Activated naive CD8-positive, alpha-beta T cell treated with anti-CD3 and anti-CD28 coated beads, Interleukin-2, amount 10 ng/mL, durations not matched to agents 7 days and 5 days (primary cell): ENCODE data around the gene GDAP1L1. TPM values are rescaled to one million over a fixed set of nuclear protein-coding genes. Genes with fewer than 3 reads are reported as not detected.
A peak's percentile ranks its signal among the peaks of the same experiment; 100 is the strongest.
"Not testable (repeated sequence)": the region's sequence is repeated elsewhere in the genome, so short reads cannot be mapped to it uniquely, and the experiment has no call there.

ENCODE experiments used
- ATAC-seq: fragments of 150-1000 bp; cut with Tn5 transposase; one replicate; pipeline ENCODE4 v1.10.0; 2021; ENCODE audit warnings: low read depth, moderate library complexity
- POLR2A ChIA-PET: fragments of 350-600 bp; sonication (Branson Sonifier 250); formaldehyde crosslinking; loops from one replicate; lab custom pipeline; 2021; ENCODE audit warnings: antibody characterized with exemption; lab: Charles Lee
- DNase-seq: peaks from one replicate; pipeline ENCODE4 v3.0.0; 2021
- H3K27ac Mint-ChIP-seq: one replicate; pipeline ENCODE4 v1.8.0; 2022; ENCODE audit warnings: mild to moderate bottlenecking, mixed read lengths
- H3K27me3 Mint-ChIP-seq: one replicate; pipeline ENCODE4 v1.8.0; 2022; ENCODE audit warnings: mild to moderate bottlenecking, moderate library complexity, mixed read lengths
- H3K36me3 Mint-ChIP-seq: one replicate; pipeline ENCODE4 v1.8.0; 2021; ENCODE audit warnings: mild to moderate bottlenecking, mixed read lengths
- H3K4me1 Mint-ChIP-seq: one replicate; pipeline ENCODE4 v1.8.0; 2021; ENCODE audit warnings: mixed read lengths
- H3K4me3 Mint-ChIP-seq: one replicate; pipeline ENCODE4 v1.8.0; 2022; ENCODE audit warnings: mild to moderate bottlenecking, moderate library complexity, mixed read lengths
- H3K9me3 Mint-ChIP-seq: one replicate; pipeline ENCODE4 v1.8.0; 2021; ENCODE audit warnings: mixed read lengths
- total RNA-seq, 2 experiments: library from RNA; stranded (reverse); gene quantifications; one replicate each; pipeline ENCODE4 v1.2.3, GENCODE V29; 2021

The GDAP1L1 gene
- total RNA-seq, 2 experiments from 2014 or later = not detected

DNA sequence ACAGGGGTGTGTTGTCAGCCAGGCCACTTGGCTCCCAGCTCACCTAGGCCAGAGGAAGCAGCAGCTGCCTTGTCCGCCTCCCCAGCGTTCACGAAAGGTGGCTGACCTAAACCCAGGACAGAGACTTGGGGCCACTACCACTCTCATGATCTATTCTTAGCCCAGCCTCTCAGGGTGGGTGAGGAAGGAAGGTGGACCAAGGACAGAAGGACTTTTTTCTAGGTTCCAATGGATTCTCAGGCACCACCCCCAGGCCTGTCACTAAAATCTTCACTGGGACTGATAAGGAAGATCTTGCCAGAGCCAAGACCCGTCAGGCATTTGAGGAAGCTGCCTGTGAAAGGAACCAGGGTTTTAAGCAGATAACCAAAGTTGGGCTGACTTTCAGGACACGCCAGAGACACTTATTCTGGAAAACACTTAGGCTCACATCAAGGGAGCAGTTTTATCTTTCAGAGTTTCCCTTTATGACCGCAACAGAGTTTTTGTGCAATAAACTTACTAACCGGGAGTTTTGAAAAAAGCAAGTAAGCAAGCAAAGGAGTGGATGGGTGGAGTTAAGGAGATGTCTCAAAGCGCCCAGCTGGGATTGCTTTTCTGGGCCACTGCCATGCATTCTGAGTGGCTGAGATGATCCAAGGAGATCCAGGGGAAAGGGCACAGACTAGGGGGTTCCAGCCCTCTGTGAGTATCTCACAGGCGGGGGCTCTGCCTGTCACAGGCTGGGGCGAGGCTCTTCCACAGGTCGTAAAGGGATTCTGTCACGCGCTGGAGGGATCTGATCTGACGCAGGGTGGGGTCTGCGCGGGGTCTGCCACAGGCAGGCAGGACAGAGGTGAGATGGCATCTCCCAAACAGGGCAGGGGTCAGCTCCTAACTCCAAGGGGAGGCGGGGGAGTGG is 62.9 kb downstream of the GDAP1L1 start:
- Mint-ChIP-seq H3K27me3 (peaks cover 2% of the 10 kb centered on the region), H3K4me1 (peaks cover 15% of the 10 kb centered on the region), H3K27ac (peak overlapping the region; percentile 92), H3K36me3 (no peaks in the 10 kb centered on the region), H3K9me3 (no peaks in the 10 kb centered on the region), H3K4me3 (peak overlapping the region; percentile 93)
- ATAC-seq (no peak), DNase-seq (no peak)
- POLR2A ChIA-PET = interaction anchor here (0.6 to 2.0 kb wide), 5 partner anchors 92 to 636 kb away, joined by 3 to 34 read pairs (median 3); no protein-coding TSS in a partner anchor

DNA sequence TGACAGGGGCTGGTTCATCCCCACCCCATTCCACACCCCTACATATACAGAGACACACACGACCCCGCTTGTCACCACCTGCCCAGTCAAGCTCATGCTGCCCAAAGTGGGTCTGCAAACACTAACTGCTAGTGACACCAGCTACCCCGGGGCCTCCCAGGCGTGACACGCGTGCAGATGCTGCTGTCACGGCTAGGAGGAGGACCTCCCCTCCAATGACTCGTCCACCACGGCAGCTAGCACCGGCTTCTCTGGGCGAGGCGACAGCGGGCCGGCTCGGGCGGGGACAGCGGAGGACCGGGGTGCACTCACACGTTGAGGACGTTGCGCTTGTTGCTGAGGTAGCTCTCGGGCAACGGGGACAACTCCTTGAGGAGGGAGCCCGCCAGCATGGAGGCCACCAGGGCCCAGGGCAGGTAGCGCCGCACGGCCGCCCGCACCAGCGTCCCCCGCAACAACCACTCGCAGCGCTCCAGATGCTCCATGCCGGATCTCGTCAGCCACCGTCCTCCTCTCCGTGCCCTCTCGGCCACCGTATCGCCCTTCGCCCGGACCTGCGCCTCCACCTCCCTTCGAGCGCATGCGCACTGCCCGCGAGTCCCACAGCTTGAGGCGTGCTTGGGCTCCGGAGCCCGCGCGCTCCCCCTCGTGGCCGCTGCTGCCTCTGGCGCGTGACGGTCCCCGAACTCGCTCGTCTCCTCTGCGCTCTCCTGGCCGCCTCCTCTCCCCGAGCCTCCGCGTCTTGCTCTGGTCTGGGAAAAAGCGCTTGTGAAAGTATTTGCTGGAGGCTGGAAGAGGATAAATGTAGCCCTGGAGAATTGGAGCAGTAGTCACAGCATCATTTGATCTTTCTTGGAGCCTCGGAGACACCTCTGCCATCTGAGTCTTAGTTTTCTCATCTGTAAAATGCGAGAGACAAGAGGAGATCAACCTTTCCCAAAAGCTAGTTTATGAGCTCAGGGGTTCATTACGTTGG is 63.8 kb downstream of the GDAP1L1 start, which contains the start of gene FITM2:
FITM2 (minus strand) TSS at position 539 of the 976 bp plus-strand sequence; CDS start at position 485, 54 bp downstream.
- DNase-seq (peak; percentile 100), ATAC-seq (peak; percentile 94)
- H3K27me3 Mint-ChIP-seq = peaks cover 2% of the 10 kb centered on the region
- H3K9me3 Mint-ChIP-seq = no peaks in the 10 kb centered on the region
- peak within 1 kb of the TSS; percentile 93 for H3K4me3 Mint-ChIP-seq
- H3K27ac Mint-ChIP-seq = peak within 1 kb of the TSS; percentile 92
- peaks cover 15% of the 10 kb centered on the region for H3K4me1 Mint-ChIP-seq
- H3K36me3 Mint-ChIP-seq = no peaks in the 10 kb centered on the region
- POLR2A ChIA-PET = interaction anchor here (0.6 to 2.0 kb wide), 7 partner anchors 47 to 637 kb away, joined by 3 to 34 read pairs (median 3); partner anchors contain the start of gene TTPAL

DNA sequence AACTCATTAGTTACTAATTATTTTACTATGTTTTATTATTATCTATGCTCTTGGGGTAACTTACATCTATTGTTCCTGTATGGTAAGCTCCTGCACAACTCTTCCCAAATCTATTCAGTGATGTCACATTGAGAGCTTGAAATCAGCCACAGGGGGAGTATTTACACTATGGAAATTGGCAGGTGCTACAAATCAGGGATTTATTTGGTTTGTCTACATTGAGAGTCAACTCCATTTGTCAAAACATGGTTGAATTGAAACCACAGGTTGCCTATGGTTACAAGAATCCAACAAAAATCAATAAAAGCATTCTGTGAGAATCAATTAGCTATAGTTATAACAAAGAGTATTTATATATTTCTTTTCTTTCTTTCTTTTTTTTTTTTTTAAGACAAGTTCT is 67.8 kb downstream of the GDAP1L1 start:
- no peak overlapping the region for H3K27ac Mint-ChIP-seq
- no peaks in the 10 kb centered on the region for H3K9me3 Mint-ChIP-seq
- H3K27me3 Mint-ChIP-seq = peaks cover 6% of the 10 kb centered on the region
- ATAC-seq = no peak
- POLR2A ChIA-PET = no interaction called here
- no peaks in the 10 kb centered on the region for H3K36me3 Mint-ChIP-seq
- DNase-seq = no peak
- peaks cover 9% of the 10 kb centered on the region for H3K4me1 Mint-ChIP-seq
- H3K4me3 Mint-ChIP-seq = no peak overlapping the region

DNA sequence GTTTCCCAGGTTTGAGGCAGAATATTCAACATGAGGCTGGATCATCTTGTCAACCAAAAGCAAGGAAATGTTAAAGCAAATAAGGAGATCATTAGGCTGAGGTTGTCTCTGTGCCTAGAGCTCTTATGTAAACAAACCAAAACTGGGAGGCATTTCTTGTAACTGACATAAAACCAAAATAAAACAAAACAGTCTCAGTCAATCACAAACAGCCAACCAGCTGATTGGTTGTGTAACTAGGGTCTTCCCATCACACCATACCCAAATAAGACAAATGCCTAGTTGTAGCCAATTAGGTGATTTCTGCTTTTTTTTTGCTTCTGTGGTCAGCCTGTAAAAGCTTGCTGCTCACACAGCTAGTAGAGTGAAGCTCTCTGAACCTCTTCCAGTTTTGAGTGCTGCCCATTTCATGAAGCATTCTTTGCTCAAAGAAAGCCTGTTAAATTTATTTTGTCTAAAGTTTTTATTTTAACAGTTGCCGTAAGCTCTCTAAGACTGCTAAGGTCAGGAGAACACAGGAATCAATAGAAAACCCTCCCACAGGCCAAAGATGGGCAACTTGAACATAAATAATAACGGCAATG is 72.8 kb downstream of the GDAP1L1 start:
- H3K36me3 Mint-ChIP-seq = no peaks in the 10 kb centered on the region
- H3K4me1 Mint-ChIP-seq = no peaks in the 10 kb centered on the region
- H3K9me3 Mint-ChIP-seq = no peaks in the 10 kb centered on the region
- POLR2A ChIA-PET = no interaction called here
- H3K27ac Mint-ChIP-seq = no peak overlapping the region
- H3K4me3 Mint-ChIP-seq = no peak overlapping the region
- no peak for ATAC-seq
- DNase-seq = no peak
- H3K27me3 Mint-ChIP-seq = peaks cover 4% of the 10 kb centered on the region

DNA sequence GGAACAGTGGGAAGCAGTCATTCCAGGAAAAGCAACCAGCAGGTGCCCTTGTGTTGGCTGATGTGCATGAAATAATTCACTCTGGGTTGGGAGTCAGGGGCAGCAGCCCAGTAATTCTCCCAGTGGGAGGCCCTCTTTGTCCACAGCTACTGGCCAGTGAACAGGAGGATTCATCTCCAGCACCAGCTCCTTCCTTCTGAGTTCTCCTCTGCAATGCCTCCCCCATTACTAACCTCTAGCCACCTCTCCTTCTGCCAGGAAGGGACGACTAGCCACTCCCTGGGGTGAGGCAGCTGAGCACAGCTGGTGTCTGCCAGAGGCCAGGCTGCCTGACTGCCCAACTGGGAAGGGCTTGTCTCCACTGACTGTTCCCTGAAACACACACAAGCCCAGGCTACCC is 77.2 kb downstream of the GDAP1L1 start:
- Mint-ChIP-seq H3K27me3 (peaks cover 4% of the 10 kb centered on the region), H3K36me3 (no peaks in the 10 kb centered on the region), H3K27ac (no peak overlapping the region), H3K9me3 (no peaks in the 10 kb centered on the region), H3K4me3 (no peak overlapping the region), H3K4me1 (no peaks in the 10 kb centered on the region)
- POLR2A ChIA-PET = no interaction called here
- no peak for ATAC-seq
- DNase-seq = no peak

DNA sequence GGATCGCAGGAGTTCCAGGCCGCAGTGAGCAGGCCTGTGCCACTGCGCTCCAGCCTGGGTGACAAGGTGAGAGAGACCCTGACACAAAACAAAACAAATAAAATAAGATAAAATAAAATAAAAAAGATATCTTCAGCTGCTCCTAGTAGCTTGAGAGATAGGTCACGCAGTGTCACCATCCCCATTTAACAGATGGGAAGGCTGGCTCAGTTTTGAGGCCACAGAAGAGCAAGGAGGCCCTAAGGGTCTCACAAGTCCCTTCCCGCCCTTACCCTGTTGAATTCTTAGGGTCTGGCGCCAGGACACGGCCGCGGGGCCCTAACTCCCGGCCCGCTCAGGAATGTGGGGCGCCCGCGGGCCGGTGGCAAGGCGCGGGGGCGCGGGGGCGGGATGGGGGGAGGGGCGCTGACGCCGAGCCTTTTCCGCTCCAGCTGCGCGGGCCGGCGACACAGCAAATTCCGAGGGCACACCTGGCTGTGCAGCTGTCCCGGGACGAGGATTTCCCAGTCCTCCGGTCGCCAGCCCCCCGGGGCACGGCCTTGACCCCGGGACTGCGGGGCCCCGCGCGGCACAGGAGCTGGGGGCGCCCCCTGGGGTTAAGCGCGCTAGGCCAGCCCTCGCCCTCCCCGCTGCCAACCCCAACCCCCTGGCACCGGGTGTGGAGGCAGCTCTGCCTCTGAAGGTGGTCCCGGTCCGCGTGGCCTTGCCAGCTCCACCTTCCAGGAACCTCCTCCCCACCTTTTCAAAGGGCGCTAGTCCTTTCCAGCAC is 79.5 kb downstream of the GDAP1L1 start:
- POLR2A ChIA-PET = interaction anchor here (0.9 kb wide), 1 partner anchor 109 kb away, joined by 3 read pairs; no protein-coding TSS in a partner anchor
- peak; percentile 41 for DNase-seq
- no peaks in the 10 kb centered on the region for H3K9me3 Mint-ChIP-seq
- ATAC-seq = peak; percentile 45
- H3K36me3 Mint-ChIP-seq = no peaks in the 10 kb centered on the region
- no peaks in the 10 kb centered on the region for H3K4me1 Mint-ChIP-seq
- no peak overlapping the region for H3K27ac Mint-ChIP-seq
- H3K4me3 Mint-ChIP-seq = peak overlapping the region; percentile 47
- H3K27me3 Mint-ChIP-seq = peaks cover 4% of the 10 kb centered on the region

DNA sequence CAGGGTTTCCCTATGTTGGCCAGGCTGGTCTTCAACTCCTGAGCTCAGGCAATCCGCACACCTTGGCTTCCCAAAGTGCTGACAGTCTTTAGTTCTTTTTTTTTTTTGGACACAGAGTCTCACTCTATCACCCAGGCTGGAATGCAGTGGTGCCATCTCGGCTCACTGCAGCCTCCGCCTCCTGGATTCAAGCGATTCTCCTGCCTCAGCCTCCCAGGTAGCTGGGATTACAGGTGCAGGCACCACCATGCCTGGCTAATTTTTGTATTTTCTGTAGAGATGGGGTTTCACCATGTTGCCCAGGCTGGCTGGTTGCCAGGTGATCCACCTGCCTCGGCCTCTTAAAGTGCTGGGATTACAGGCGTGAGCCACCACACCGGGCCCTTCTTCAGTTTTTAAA is 80.6 kb downstream of the GDAP1L1 start:
- DNase-seq, H3K27ac Mint-ChIP-seq, H3K27me3 Mint-ChIP-seq, H3K9me3 Mint-ChIP-seq, ATAC-seq, H3K36me3 Mint-ChIP-seq, POLR2A ChIA-PET, H3K4me1 Mint-ChIP-seq, H3K4me3 Mint-ChIP-seq: not testable (repeated sequence)

DNA sequence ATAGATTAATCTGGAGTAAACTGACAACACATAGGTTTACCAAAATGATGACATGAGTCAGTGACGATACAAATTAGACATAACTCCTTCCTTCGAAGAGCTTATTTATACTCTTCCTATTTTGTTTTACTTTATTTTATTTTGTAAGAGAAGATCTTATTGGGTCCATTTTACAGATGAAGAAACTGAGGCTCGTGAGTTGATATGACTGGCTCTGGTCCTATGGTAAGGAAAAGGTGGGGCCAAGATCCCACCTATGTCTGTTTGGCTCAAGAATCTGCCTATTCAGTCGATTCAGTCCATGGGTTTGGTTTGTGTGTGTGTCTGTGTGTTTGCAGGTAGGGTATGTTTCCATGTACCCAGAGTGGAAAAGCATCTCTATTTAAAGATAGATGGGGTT is 81.3 kb downstream of the GDAP1L1 start:
- no peaks in the 10 kb centered on the region for H3K9me3 Mint-ChIP-seq
- H3K27ac Mint-ChIP-seq = no peak overlapping the region
- no peak for DNase-seq
- H3K4me1 Mint-ChIP-seq = no peaks in the 10 kb centered on the region
- no peak for ATAC-seq
- H3K27me3 Mint-ChIP-seq = peaks cover 4% of the 10 kb centered on the region
- POLR2A ChIA-PET = no interaction called here
- no peaks in the 10 kb centered on the region for H3K36me3 Mint-ChIP-seq
- no peak overlapping the region for H3K4me3 Mint-ChIP-seq

Other genes with a start within 250 kb of the GDAP1L1 start
- gene JPH2, start 60.1 kb upstream of the GDAP1L1 start, total RNA-seq = under 1 TPM; 0.36 to 0.37 TPM
- gene OSER1, start 36.5 kb upstream of the GDAP1L1 start, total RNA-seq = 10 to 100 TPM; 29.8 to 30.5 TPM
- 1 to 10 TPM; 4.2 to 4.5 TPM for gene FITM2, start 63.9 kb downstream of the GDAP1L1 start, total RNA-seq
- gene R3HDML, start 89.7 kb downstream of the GDAP1L1 start, total RNA-seq = not detected
- not detected for gene HNF4A, start 108.4 kb downstream of the GDAP1L1 start, total RNA-seq
- gene TTPAL, start 228.6 kb downstream of the GDAP1L1 start, total RNA-seq = 10 to 100 TPM; 16.4 to 16.9 TPM